Kidney (tissue), 14 donors: Measurements from ENCODE around the gene CLMN. TPM values are rescaled to one million over a fixed set of nuclear protein-coding genes. Genes with fewer than 3 reads are reported as not detected.

ENCODE experiments used
- DNase-seq, 5 donors: peaks; one replicate each; pipeline ENCODE4 v3.0.0-alpha.2; 2013 to 2020
- FAIRE-seq: peaks from 2 replicates; lab custom pipeline; 2012; peaks lifted over from hg19 to GRCh38; lab: Jason Lieb, UNC
- H3K27ac ChIP-seq, 2 donors: one replicate each; pipeline ENCODE4 v1.7.0; 2013; ENCODE audit warnings: low read depth in 2 of 2, low read length in 2 of 2, inconsistent platforms in 1 of 2
- H3K27me3 ChIP-seq: one replicate; pipeline ENCODE4 v1.7.1; 2013; ENCODE audit warnings: low read length, inconsistent platforms; ENCODE audit not compliant: control insufficient read depth, insufficient read depth
- H3K36me3 ChIP-seq, 3 donors: one replicate each; pipeline versions ENCODE4 v1.7.0 to v1.7.1; 2013; ENCODE audit warnings: low read length in 3 of 3, control low read depth in 1 of 3, inconsistent platforms in 1 of 3; ENCODE audit not compliant: insufficient read depth in 3 of 3, control insufficient read depth in 2 of 3
- H3K4me1 ChIP-seq, 3 donors: one replicate each; pipeline versions ENCODE4 v1.7.0 to v1.7.1; 2013; ENCODE audit warnings: low read length in 3 of 3, inconsistent platforms in 1 of 3, low read depth in 1 of 3; ENCODE audit not compliant: control insufficient read depth in 2 of 3, insufficient read depth in 2 of 3
- H3K4me3 ChIP-seq, 3 donors: one replicate each; pipeline versions ENCODE4 v1.7.0 to v1.8.1; 2013; ENCODE audit warnings: low read length in 3 of 3, control low read depth in 1 of 3, inconsistent platforms in 1 of 3
- H3K9ac ChIP-seq, 3 donors: one replicate each; pipeline versions ENCODE4 v1.7.0 to v1.7.1; 2013; ENCODE audit warnings: low read length in 3 of 3, control low read depth in 1 of 3, inconsistent platforms in 1 of 3
- H3K9me3 ChIP-seq, 3 donors: one replicate each; pipeline versions ENCODE4 v1.7.0 to v1.7.1; 2013; ENCODE audit warnings: low read length in 3 of 3, control low read depth in 1 of 3, inconsistent platforms in 1 of 3; ENCODE audit not compliant: control insufficient read depth in 2 of 3, insufficient read depth in 1 of 3
- CTCF ChIP-seq: IDR thresholded peaks from 3 replicates; pipeline ENCODE4 v1.5.1; 2012; ENCODE audit warnings: mild to moderate bottlenecking, moderate library complexity, borderline replicate concordance; ENCODE audit not compliant: insufficient read depth; ENCODE audit errors: extremely low read depth
- intact Hi-C: fragments of 100-400 bp; cut with DNase I; formaldehyde crosslinking; loops from one replicate; pipeline ENCODE4 v1.11.1; 2022
- polyA plus RNA-seq: library from polyadenylated mRNA; stranded (reverse); fragments of 350-450 nt; fragmentation: Illumina TruSeq; extraction: RNeasy Lipid Tissue Mini Kit (QIAGEN cat#74804); gene quantifications from one replicate; pipeline ENCODE4 v1.2.3, GENCODE V29; 2014; ENCODE audit warnings: low read depth, low replicate concordance; ENCODE audit not compliant: insufficient read depth
- total RNA-seq: library from RNA; stranded (reverse); fragmentation: NEBNext Ultra II Directional; extraction: Animal tissue kit (Norgen Biotek cat#: 25700); gene quantifications from one replicate; pipeline ENCODE4 v1.2.1, GENCODE V29; 2021
- donor health status: control.
- donor health status: control.
- donor health status: control.
- donor health status: control.
- donor health status: control.
- donor health status: DM: yes; HTN: yes; CAD: no.
- donor health status: Normal renal cell carcinoma (clear cell type).

Gene CLMN
- total and polyA plus RNA-seq, 2 donors from 2014 or later: 33.1 to 151 TPM

DNA sequence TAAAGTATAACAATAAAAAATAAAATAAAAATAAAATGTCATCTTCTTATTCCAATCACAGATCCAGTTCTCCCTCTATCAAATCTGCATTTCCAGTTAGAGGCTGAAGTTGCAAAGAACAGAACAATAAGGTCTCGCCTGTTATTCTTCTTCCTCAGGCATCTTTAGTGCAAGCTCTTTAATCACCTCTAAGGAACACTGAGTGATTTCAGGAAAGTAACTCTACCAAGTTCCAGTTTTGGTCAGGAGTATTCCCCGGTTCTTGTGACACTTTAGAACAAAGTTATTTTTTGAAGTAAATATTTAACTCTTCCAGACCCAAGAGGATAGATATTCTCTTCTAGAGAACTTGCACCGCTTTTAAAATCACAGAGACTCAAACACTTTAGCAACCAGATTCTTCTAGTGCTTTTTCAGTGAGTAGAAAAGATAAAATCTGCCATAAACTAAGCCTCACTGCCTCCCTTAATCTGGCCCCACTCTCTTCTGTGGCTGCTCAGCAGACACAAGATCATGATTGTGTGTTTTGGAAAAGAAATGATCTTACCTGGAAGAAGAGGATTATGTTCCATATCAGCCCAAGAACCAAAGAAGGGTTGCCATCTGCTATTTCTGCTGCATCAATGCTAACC, 104.5 kb downstream of the CLMN start:
- Histone ChIP-seq H3K27me3 (no peaks in the 10 kb centered on the region), H3K9ac (no peak overlapping the region), H3K27ac (peak overlapping the region; percentile 5 to 39), H3K4me1 (peaks cover 3 to 21% (median 9%) of the 10 kb centered on the region in 3 donors), H3K36me3 (peaks cover 0 to 17% (median 8%) of the 10 kb centered on the region in 3 donors), H3K4me3 (no peak overlapping the region), H3K9me3 (no peaks in the 10 kb centered on the region)
- FAIRE-seq (peak; percentile 33), DNase-seq (peak in 1 of 5 donors; percentile 58)
- intact Hi-C loops: no loop called here
- no peak for TF ChIP-seq CTCF

DNA sequence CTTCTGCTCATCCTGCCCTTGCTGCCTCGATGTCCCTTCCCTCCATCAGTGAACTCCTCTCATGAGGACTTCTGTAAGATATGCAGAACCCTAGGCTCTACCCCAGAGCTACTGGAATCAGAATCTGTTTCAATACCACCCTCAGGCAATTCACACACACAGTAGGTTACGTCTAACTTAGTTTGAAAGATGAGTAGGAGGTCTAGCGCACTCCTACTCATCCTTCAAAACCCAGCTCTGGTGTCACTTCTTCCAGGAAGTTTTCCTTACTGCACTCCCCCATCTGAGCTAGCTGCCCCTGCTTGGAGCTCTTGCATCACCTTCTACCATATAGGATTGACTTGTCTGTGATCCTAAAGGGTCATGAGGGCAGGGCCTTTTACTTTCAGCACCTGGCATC, 105.9 kb downstream of the CLMN start:
- intact Hi-C loops: no loop called here
- no peak for TF ChIP-seq CTCF
- no peak for FAIRE-seq
- H3K4me3 ChIP-seq: no peak overlapping the region
- H3K27me3 ChIP-seq: no peaks in the 10 kb centered on the region
- H3K36me3 ChIP-seq: peaks cover 3 to 27% (median 4%) of the 10 kb centered on the region in 3 donors
- no peaks in the 10 kb centered on the region for H3K9me3 ChIP-seq
- H3K9ac ChIP-seq: no peak overlapping the region
- peaks cover 3 to 21% (median 9%) of the 10 kb centered on the region in 3 donors for H3K4me1 ChIP-seq
- no peak for DNase-seq
- peak overlapping the region; percentile 3 to 41 for H3K27ac ChIP-seq

DNA sequence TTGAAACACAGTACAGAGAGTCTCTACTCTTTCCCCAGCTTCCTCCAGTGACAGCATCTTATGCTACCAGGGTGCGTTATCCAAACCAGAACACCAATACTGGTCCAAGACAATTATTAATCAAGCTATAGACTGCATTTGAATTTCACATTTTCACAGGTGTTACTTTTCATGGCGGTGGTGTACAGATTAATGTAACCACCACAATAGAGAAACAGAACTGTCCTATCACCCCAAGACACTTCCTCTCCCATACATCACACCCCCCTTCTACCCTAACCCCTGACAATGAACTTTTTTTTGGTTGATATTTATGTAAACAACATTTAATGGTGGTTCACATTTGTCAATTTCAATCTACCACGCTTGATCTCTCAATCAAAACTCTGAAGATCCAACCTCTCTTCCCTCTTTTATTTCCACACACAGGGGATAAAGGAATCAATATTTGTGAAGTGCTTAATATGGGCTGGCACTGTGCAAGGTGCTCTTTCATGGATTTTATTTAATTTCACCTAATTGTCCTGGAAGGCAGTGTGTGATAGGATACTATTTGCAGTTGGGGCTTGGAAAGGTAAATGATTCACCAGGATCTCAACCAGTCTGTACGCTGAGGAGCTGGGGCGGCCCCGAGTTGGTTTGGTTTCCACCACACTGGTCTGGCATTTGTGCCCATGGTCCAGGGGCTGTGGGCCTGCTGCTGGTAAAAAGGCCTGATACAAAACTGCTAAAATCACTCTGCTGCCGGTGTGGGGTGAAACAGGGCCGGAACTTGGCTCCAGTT, 107.8 kb downstream of the CLMN start:
- no peak for FAIRE-seq
- Histone ChIP-seq H3K27me3 (no peaks in the 10 kb centered on the region), H3K36me3 (peaks cover 4 to 27% (median 9%) of the 10 kb centered on the region in 3 donors), H3K9me3 (no peaks in the 10 kb centered on the region), H3K4me3 (no peak overlapping the region), H3K9ac (no peak overlapping the region), H3K4me1 (peaks cover 3 to 21% (median 7%) of the 10 kb centered on the region in 3 donors), H3K27ac (peak overlapping the region; percentile 22 to 69)
- TF ChIP-seq CTCF: no peak
- peak in 2 of 5 donors; percentile 34 to 47 for DNase-seq
- intact Hi-C loops: no loop called here
